Mesenchymal stem cell (in vitro differentiated cells and primary cell): ENCODE data around the gene WASL.

Source experiments
- DNase-seq: peaks from one replicate; pipeline ENCODE4 v3.0.0-alpha.2; 2013
- H2AFZ ChIP-seq: one replicate; pipeline ENCODE4 v1.6.1; 2013; ENCODE audit warnings: low read depth, mild to moderate bottlenecking, control low read depth, inconsistent platforms, low read length, moderate library complexity
- H2AK5ac ChIP-seq: 2 replicates; pipeline ENCODE4 v1.6.1; 2013; ENCODE audit warnings: low read length, moderate library complexity, mild to moderate bottlenecking, inconsistent platforms; ENCODE audit not compliant: severe bottlenecking
- H2BK120ac ChIP-seq: one replicate; pipeline ENCODE4 v1.6.1; 2013; ENCODE audit warnings: low read depth, mild to moderate bottlenecking, inconsistent platforms, low read length, moderate library complexity
- H2BK12ac ChIP-seq, 2 experiments: one replicate each; pipeline ENCODE4 v1.6.1; 2013; ENCODE audit warnings: inconsistent platforms in 2 of 2, low read length in 2 of 2, mild to moderate bottlenecking in 2 of 2, moderate library complexity in 2 of 2, control low read depth in 1 of 2
- H2BK15ac ChIP-seq: one replicate; pipeline ENCODE4 v1.6.1; 2013; ENCODE audit warnings: mild to moderate bottlenecking, low read depth, inconsistent platforms; ENCODE audit not compliant: poor library complexity, severe bottlenecking
- H2BK5ac ChIP-seq: 2 replicates; pipeline ENCODE4 v1.6.1; 2013; ENCODE audit warnings: low read depth, mild to moderate bottlenecking, low read length, control low read depth, inconsistent platforms; ENCODE audit not compliant: poor library complexity, severe bottlenecking
- H3K14ac ChIP-seq, 2 experiments: one replicate each; pipeline ENCODE4 v1.6.1; 2013; ENCODE audit warnings: inconsistent platforms in 2 of 2, low read length in 2 of 2, control low read depth in 1 of 2, mild to moderate bottlenecking in 1 of 2, moderate library complexity in 1 of 2
- H3K18ac ChIP-seq, 2 experiments: one replicate each; pipeline ENCODE4 v1.6.1; 2013; ENCODE audit warnings: inconsistent platforms in 2 of 2, low read length in 2 of 2, control low read depth in 1 of 2, low read depth in 1 of 2, mild to moderate bottlenecking in 1 of 2
- H3K23ac ChIP-seq, 2 experiments: one replicate each; pipeline ENCODE4 v1.6.1; 2013; ENCODE audit warnings: inconsistent platforms in 2 of 2, low read length in 2 of 2, mild to moderate bottlenecking in 2 of 2, moderate library complexity in 2 of 2, control low read depth in 1 of 2
- H3K27ac ChIP-seq: 2 replicates; pipeline ENCODE4 v1.5.1; 2013; ENCODE audit warnings: mild to moderate bottlenecking, moderate library complexity, low read length, control low read depth, inconsistent platforms; ENCODE audit not compliant: poor library complexity, severe bottlenecking
- H3K27me3 ChIP-seq, 2 experiments: 2 replicates each; pipeline versions ENCODE4 v1.6.1 to v1.7.0; 2013; ENCODE audit warnings: low read length in 2 of 2, mild to moderate bottlenecking in 2 of 2, moderate library complexity in 2 of 2, control low read depth in 1 of 2, inconsistent platforms in 1 of 2; ENCODE audit not compliant: control insufficient read depth in 1 of 2, insufficient read depth in 1 of 2
- H3K36me3 ChIP-seq, 2 experiments: 2 replicates each; pipeline versions ENCODE4 v1.6.1 to v1.7.0; 2013; ENCODE audit warnings: low read length in 2 of 2, control low read depth in 1 of 2, inconsistent platforms in 1 of 2, low read depth in 1 of 2, mild to moderate bottlenecking in 1 of 2; ENCODE audit not compliant: insufficient read depth in 2 of 2, control insufficient read depth in 1 of 2
- H3K4ac ChIP-seq, 2 experiments: one replicate each; pipeline ENCODE4 v1.6.1; 2013; ENCODE audit warnings: inconsistent platforms in 2 of 2, low read length in 2 of 2, mild to moderate bottlenecking in 2 of 2, moderate library complexity in 2 of 2, control low read depth in 1 of 2, low read depth in 1 of 2
- H3K4me1 ChIP-seq: 2 replicates; pipeline ENCODE4 v1.6.1; 2013; ENCODE audit warnings: low read depth, low read length, control low read depth; ENCODE audit not compliant: control insufficient read depth, insufficient read depth
- H3K4me2 ChIP-seq: 2 replicates; pipeline ENCODE4 v1.6.1; 2013; ENCODE audit warnings: low read length, mild to moderate bottlenecking, inconsistent platforms; ENCODE audit not compliant: poor library complexity, severe bottlenecking
- H3K4me3 ChIP-seq, 2 experiments: 2 replicates each; pipeline versions ENCODE4 v1.5.1 to v1.7.0; 2013; ENCODE audit warnings: low read length in 2 of 2, mild to moderate bottlenecking in 2 of 2, control low read depth in 1 of 2, low read depth in 1 of 2; ENCODE audit not compliant: insufficient read depth in 1 of 2
- H3K79me1 ChIP-seq: replicated peaks from 2 replicates; pipeline ENCODE4 v1.6.1; 2013; ENCODE audit warnings: mild to moderate bottlenecking, control low read depth, low read length, inconsistent platforms; ENCODE audit not compliant: poor library complexity, severe bottlenecking
- H3K9ac ChIP-seq: 2 replicates; pipeline ENCODE4 v1.7.0; 2013; ENCODE audit warnings: mild to moderate bottlenecking, low read length, moderate library complexity
- H3K9me3 ChIP-seq: 2 replicates; pipeline ENCODE4 v1.7.0; 2013; ENCODE audit warnings: mild to moderate bottlenecking, low read length; ENCODE audit not compliant: control insufficient read depth
- H4K8ac ChIP-seq: one replicate; pipeline ENCODE4 v1.6.1; 2013; ENCODE audit warnings: inconsistent platforms, mild to moderate bottlenecking, low read length, moderate library complexity
- H4K91ac ChIP-seq: one replicate; pipeline ENCODE4 v1.6.1; 2013; ENCODE audit warnings: mild to moderate bottlenecking, low read length, inconsistent platforms
- WGBS: methylation state at CpG from one replicate; pipeline ENCODE4 v1.1.7; 2013; ENCODE audit warnings: mixed read lengths; 5-methylcytosine and 5-hydroxymethylcytosine counted together

Gene WASL

GRCh38 chr7:123645516-123645915 lies 103.3 kb downstream of the WASL start:
- H3K23ac ChIP-seq, result no peak overlapping the region
- no peaks in the 10 kb centered on the region for H3K4me1 ChIP-seq
- no peak overlapping the region for H2BK120ac ChIP-seq
- no peak overlapping the region for H2BK5ac ChIP-seq
- H3K36me3 ChIP-seq, result no peaks in the 10 kb centered on the region
- no peak overlapping the region for H3K4me3 ChIP-seq
- no peak overlapping the region for H4K8ac ChIP-seq
- H3K4ac ChIP-seq, result no peak overlapping the region
- 58% methylated on average over 3 of the region's 3 CpGs for WGBS
- H3K14ac ChIP-seq, result no peak overlapping the region
- no peaks in the 10 kb centered on the region for H3K27me3 ChIP-seq
- H3K9me3 ChIP-seq, result no peaks in the 10 kb centered on the region
- H3K79me1 ChIP-seq, result no peaks in the 10 kb centered on the region
- no peak for DNase-seq
- no peak overlapping the region for H2AK5ac ChIP-seq
- H3K9ac ChIP-seq, result no peak overlapping the region
- H3K4me2 ChIP-seq, result no peak overlapping the region
- no peak overlapping the region for H4K91ac ChIP-seq
- no peak overlapping the region for H2BK12ac ChIP-seq
- H3K18ac ChIP-seq, result no peak overlapping the region
- no peak overlapping the region for H2AFZ ChIP-seq
- no peak overlapping the region for H3K27ac ChIP-seq
- H2BK15ac ChIP-seq, result no peak overlapping the region

- Histone ChIP-seq H2AFZ (peak overlapping the region; percentile 61), H3K79me1 (no peaks in the 10 kb centered on the region), H2BK5ac (no peak overlapping the region), H3K9me3 (no peaks in the 10 kb centered on the region), H2BK120ac (no peak overlapping the region), H3K27ac (peak overlapping the region; percentile 19), H3K4ac (no peak overlapping the region), H3K9ac (peak overlapping the region; percentile 54), H3K4me1 (no peaks in the 10 kb centered on the region), H2AK5ac (no peak overlapping the region), H3K4me2 (peak overlapping the region; percentile 36), H3K27me3 (no peaks in the 10 kb centered on the region), H4K91ac (no peak overlapping the region), H3K36me3 (no peaks in the 10 kb centered on the region), H3K4me3 (peak overlapping the region in 1 of 2 experiments; percentile 61), H2BK15ac (no peak overlapping the region), H3K14ac (no peak overlapping the region), H4K8ac (no peak overlapping the region), H2BK12ac (peak overlapping the region in 1 of 2 experiments; percentile 24), H3K23ac (no peak overlapping the region), H3K18ac (peak overlapping the region in 1 of 2 experiments; percentile 57)
- 5% methylated on average over 3 of the region's 6 CpGs for WGBS
- peak; percentile 75 for DNase-seq
Observed at GRCh38 chr7:123643495-123644441, 105.0 kb downstream of the WASL start.

DNA sequence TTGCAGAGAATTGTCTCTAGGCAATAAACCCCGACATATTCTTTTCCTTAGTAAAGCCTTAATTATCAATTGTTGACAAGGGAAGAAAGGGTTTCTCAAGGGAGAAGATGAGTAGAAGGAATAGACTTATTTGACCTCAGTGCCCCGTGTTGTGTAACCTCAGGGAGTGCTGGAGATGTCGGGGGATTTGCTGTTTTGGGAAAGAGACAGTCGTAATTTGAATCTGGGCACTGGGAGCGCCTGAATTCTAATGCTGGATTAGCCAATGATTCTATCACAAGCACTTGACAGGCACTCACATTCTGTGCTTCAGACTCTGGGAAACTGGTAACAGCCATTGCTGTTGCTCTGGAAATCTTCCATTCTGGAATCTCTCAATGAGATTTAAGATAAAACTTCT lies 106.9 kb downstream of the WASL start:
- Histone ChIP-seq H3K4ac (no peak overlapping the region), H2BK5ac (no peak overlapping the region), H2BK120ac (no peak overlapping the region), H3K14ac (no peak overlapping the region), H3K9ac (no peak overlapping the region), H2BK12ac (no peak overlapping the region), H3K79me1 (no peaks in the 10 kb centered on the region), H3K27ac (no peak overlapping the region), H3K4me3 (no peak overlapping the region), H2AK5ac (no peak overlapping the region), H3K9me3 (no peaks in the 10 kb centered on the region), H2AFZ (no peak overlapping the region), H3K23ac (no peak overlapping the region), H4K91ac (no peak overlapping the region), H3K18ac (no peak overlapping the region), H3K4me2 (no peak overlapping the region), H3K27me3 (no peaks in the 10 kb centered on the region), H4K8ac (no peak overlapping the region), H2BK15ac (no peak overlapping the region), H3K36me3 (no peaks in the 10 kb centered on the region), H3K4me1 (no peaks in the 10 kb centered on the region)
- DNase-seq, result no peak
- 92% methylated on average over 4 of the region's 5 CpGs for WGBS

- H3K4me3 ChIP-seq, result no peak overlapping the region
- H2AFZ ChIP-seq, result no peak overlapping the region
- H3K9me3 ChIP-seq, result no peaks in the 10 kb centered on the region
- no peaks in the 10 kb centered on the region for H3K79me1 ChIP-seq
- H3K4me2 ChIP-seq, result no peak overlapping the region
- no peak overlapping the region for H3K27ac ChIP-seq
- no peak overlapping the region for H3K23ac ChIP-seq
- no peak overlapping the region for H2BK5ac ChIP-seq
- no peaks in the 10 kb centered on the region for H3K27me3 ChIP-seq
- no peak overlapping the region for H4K91ac ChIP-seq
- H2BK15ac ChIP-seq, result no peak overlapping the region
- DNase-seq, result no peak
- no peak overlapping the region for H2BK120ac ChIP-seq
- H3K9ac ChIP-seq, result no peak overlapping the region
- H3K4me1 ChIP-seq, result no peaks in the 10 kb centered on the region
- H3K4ac ChIP-seq, result no peak overlapping the region
- no peak overlapping the region for H4K8ac ChIP-seq
- no peak overlapping the region for H3K18ac ChIP-seq
- no peaks in the 10 kb centered on the region for H3K36me3 ChIP-seq
- no peak overlapping the region for H3K14ac ChIP-seq
- no peak overlapping the region for H2BK12ac ChIP-seq
- H2AK5ac ChIP-seq, result no peak overlapping the region
Observed at GRCh38 chr7:123640583-123640982, 108.2 kb downstream of the WASL start.
